HepG2 (cell line): Measurements from ENCODE around the gene SYVN1. TPM values are rescaled to one million over a fixed set of nuclear protein-coding genes. Genes with fewer than 3 reads are reported as not detected.

Experiments
- HMG20B ChIP-seq: conservative IDR thresholded peaks from 2 replicates; pipeline ENCODE4 v1.6.1; 2016; ENCODE audit warnings: missing genetic modification reagents, missing compliant biosample characterization
- ISL2 ChIP-seq: sonication (generic); formaldehyde crosslinking; IDR thresholded peaks from 2 replicates; pipeline ENCODE4 v1.5.0; 2020; ENCODE audit warnings: missing genetic modification reagents
- ISX ChIP-seq: sonication (generic); formaldehyde crosslinking; conservative IDR thresholded peaks from 2 replicates; pipeline ENCODE4 v1.5.0; 2020; ENCODE audit warnings: missing genetic modification reagents
- MATR3 ChIP-seq: sonication (generic); formaldehyde crosslinking; IDR thresholded peaks from 2 replicates; pipeline ENCODE4 v1.4.0; 2020; ENCODE audit warnings: missing genetic modification reagents
- MLXIP ChIP-seq: sonication (generic); formaldehyde crosslinking; IDR thresholded peaks from 2 replicates; pipeline ENCODE4 v1.9.0; 2021; ENCODE audit warnings: missing genetic modification reagents, borderline replicate concordance
- MTF2 ChIP-seq: sonication (generic); formaldehyde crosslinking; IDR thresholded peaks from 2 replicates; pipeline ENCODE4 v1.5.0; 2020; ENCODE audit warnings: missing genetic modification reagents, borderline replicate concordance
- PCBP1 ChIP-seq: fragments of 200-400 bp; formaldehyde crosslinking; IDR thresholded peaks from 2 replicates; pipeline ENCODE4 v1.6.1; 2017; ENCODE audit warnings: mild to moderate bottlenecking, low read depth, low read length, borderline replicate concordance
- PHB2 ChIP-seq: fragments of 450-650 bp; IDR thresholded peaks from 2 replicates; pipeline ENCODE4 v1.6.1; 2018; ENCODE audit not compliant: partially characterized antibody
- REL ChIP-seq: sonication (generic); formaldehyde crosslinking; conservative IDR thresholded peaks from 2 replicates; pipeline ENCODE4 v1.8.0; 2022; ENCODE audit warnings: mild to moderate bottlenecking, missing genetic modification reagents, moderate library complexity
- SAFB2 ChIP-seq: sonication (generic); formaldehyde crosslinking; IDR thresholded peaks from 2 replicates; pipeline ENCODE4 v1.5.1; 2020; ENCODE audit warnings: missing genetic modification reagents, low read depth, mild to moderate bottlenecking, borderline replicate concordance
- ZC3H13 ChIP-seq: sonication (generic); formaldehyde crosslinking; IDR thresholded peaks from 2 replicates; pipeline ENCODE4 v1.8.1; 2023; ENCODE audit warnings: mild to moderate bottlenecking, missing genetic modification reagents, moderate library complexity
- ZC3H4 ChIP-seq: sonication (generic); formaldehyde crosslinking; IDR thresholded peaks from 2 replicates; pipeline ENCODE4 v1.4.0; 2020; ENCODE audit warnings: missing genetic modification reagents, borderline replicate concordance
- ZIK1 ChIP-seq: sonication (generic); formaldehyde crosslinking; IDR thresholded peaks from 2 replicates; pipeline ENCODE4 v1.5.0; 2020; ENCODE audit warnings: mild to moderate bottlenecking, low read depth, missing genetic modification reagents, borderline replicate concordance
- ZNF274 ChIP-seq: sonication (generic); formaldehyde crosslinking; IDR thresholded peaks from 2 replicates; pipeline ENCODE4 v1.5.1; 2020; ENCODE audit warnings: mild to moderate bottlenecking, missing genetic modification reagents
- ZNF292 ChIP-seq: sonication (generic); formaldehyde crosslinking; IDR thresholded peaks from 2 replicates; pipeline ENCODE4 v1.8.1; 2022; ENCODE audit warnings: mild to moderate bottlenecking, low read depth, missing genetic modification reagents, borderline replicate concordance
- ZNF296 ChIP-seq: sonication (generic); formaldehyde crosslinking; conservative IDR thresholded peaks from 2 replicates; pipeline ENCODE4 v1.5.0; 2020; ENCODE audit warnings: mild to moderate bottlenecking, missing genetic modification reagents
- ZNF335 ChIP-seq: sonication (generic); formaldehyde crosslinking; IDR thresholded peaks from 2 replicates; pipeline ENCODE4 v1.4.0; 2020; ENCODE audit warnings: missing genetic modification reagents
- ZNF512B ChIP-seq: sonication (generic); formaldehyde crosslinking; IDR thresholded peaks from 2 replicates; pipeline ENCODE4 v1.5.1; 2020; ENCODE audit warnings: missing genetic modification reagents, mild to moderate bottlenecking, borderline replicate concordance
- polyA plus RNA-seq, 8 experiments: library from polyadenylated mRNA; depleted of rRNA in 3 of 8; stranded (reverse) in 7 of 8; unstranded in 1 of 8; fragments of >200 nt; fragmentation: Illumina TruSeq in 4 of 8; extraction: Trizol in 4 of 8; gene quantifications; 2 replicates each; pipeline versions ENCODE4 v1.2.1 to v1.2.3, GENCODE V29; 2011 to 2016; ENCODE audit warnings: low read depth in 4 of 8, missing spikeins in 1 of 8, mixed read lengths in 1 of 8; ENCODE audit not compliant: insufficient read depth in 1 of 8
- total RNA-seq, 5 experiments: library from RNA; depleted of rRNA; stranded (reverse); fragments of >200 nt; fragmentation: Illumina TruSeq; extraction: Trizol; gene quantifications; 2 replicates each; pipeline ENCODE4 v1.2.3, GENCODE V29; 2016; ENCODE audit warnings: low read depth in 1 of 5
- TF ChIP-seq, protein P1 (sequence below): sonication (generic); formaldehyde crosslinking; IDR thresholded peaks from 2 replicates; pipeline ENCODE4 v1.4.0; 2020; ENCODE audit warnings: missing genetic modification reagents, borderline replicate concordance
- TF ChIP-seq, protein P2 (sequence below): sonication (generic); formaldehyde crosslinking; IDR thresholded peaks from 2 replicates; pipeline ENCODE4 v1.4.0; 2020; ENCODE audit warnings: missing genetic modification reagents

SYVN1 gene
- total and polyA plus RNA-seq, 2 of the 13 experiments (the other 11 are each of a cell fraction or from before 2014, with no cell fraction given) = 10.3 to 22.5 TPM

GRCh38 chr11:65112546-65113360 is 21.6 kb downstream of the SYVN1 start (continued):
- TF ChIP-seq, protein P1, sequence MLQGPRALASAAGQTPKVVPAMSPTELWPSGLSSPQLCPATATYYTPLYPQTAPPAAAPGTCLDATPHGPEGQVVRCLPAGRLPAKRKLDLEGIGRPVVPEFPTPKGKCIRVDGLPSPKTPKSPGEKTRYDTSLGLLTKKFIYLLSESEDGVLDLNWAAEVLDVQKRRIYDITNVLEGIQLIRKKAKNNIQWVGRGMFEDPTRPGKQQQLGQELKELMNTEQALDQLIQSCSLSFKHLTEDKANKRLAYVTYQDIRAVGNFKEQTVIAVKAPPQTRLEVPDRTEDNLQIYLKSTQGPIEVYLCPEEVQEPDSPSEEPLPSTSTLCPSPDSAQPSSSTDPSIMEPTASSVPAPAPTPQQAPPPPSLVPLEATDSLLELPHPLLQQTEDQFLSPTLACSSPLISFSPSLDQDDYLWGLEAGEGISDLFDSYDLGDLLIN (CRISPR knock-in tag) = no peak
- peak; percentile 61; the same call in 1 of the 2 replicates for TF ChIP-seq ZC3H13 (CRISPR knock-in tag)
- no peak for TF ChIP-seq ZC3H4 (CRISPR knock-in tag)
- no peak for TF ChIP-seq PCBP1
- no peak for TF ChIP-seq ZNF296 (CRISPR knock-in tag)
- 0 out of 2 replicates have a peak, but pooled peaks have one; percentile 27 for TF ChIP-seq MLXIP (CRISPR knock-in tag)
- 0 out of 2 replicates have a peak, but pooled peaks have one; percentile 36 for TF ChIP-seq REL (CRISPR knock-in tag)
- 0 out of 2 replicates have a peak, but pooled peaks have one; percentile 4 for TF ChIP-seq SAFB2 (CRISPR knock-in tag)
- no peak for TF ChIP-seq ZNF512B (CRISPR knock-in tag)
- no peak for TF ChIP-seq HMG20B (CRISPR knock-in tag)
- no peak for TF ChIP-seq ZIK1
- no peak for TF ChIP-seq MTF2 (CRISPR knock-in tag)
- 0 out of 2 replicates have a peak, but pooled peaks have one; percentile 36 for TF ChIP-seq ISX
- TF ChIP-seq ISL2 (CRISPR knock-in tag) = peak; percentile 43; the same call in 1 of the 2 replicates
- no peak for TF ChIP-seq ZNF292 (CRISPR knock-in tag)
- no peak; the same call in 1 of the 2 replicates for TF ChIP-seq ZNF274
- no peak; the same call in 1 of the 2 replicates for TF ChIP-seq ZNF335 (CRISPR knock-in tag)
- TF ChIP-seq PHB2 = no peak
- TF ChIP-seq MATR3 (CRISPR knock-in tag) = no peak
- TF ChIP-seq, protein P2, sequence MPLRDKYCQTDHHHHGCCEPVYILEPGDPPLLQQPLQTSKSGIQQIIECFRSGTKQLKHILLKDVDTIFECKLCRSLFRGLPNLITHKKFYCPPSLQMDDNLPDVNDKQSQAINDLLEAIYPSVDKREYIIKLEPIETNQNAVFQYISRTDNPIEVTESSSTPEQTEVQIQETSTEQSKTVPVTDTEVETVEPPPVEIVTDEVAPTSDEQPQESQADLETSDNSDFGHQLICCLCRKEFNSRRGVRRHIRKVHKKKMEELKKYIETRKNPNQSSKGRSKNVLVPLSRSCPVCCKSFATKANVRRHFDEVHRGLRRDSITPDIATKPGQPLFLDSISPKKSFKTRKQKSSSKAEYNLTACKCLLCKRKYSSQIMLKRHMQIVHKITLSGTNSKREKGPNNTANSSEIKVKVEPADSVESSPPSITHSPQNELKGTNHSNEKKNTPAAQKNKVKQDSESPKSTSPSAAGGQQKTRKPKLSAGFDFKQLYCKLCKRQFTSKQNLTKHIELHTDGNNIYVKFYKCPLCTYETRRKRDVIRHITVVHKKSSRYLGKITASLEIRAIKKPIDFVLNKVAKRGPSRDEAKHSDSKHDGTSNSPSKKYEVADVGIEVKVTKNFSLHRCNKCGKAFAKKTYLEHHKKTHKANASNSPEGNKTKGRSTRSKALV (CRISPR knock-in tag) = peak; percentile 68; the same call in 1 of the 2 replicates
